Vagina (tissue), 2 donors: ENCODE measurements around the gene ATP11B.

ENCODE experiments used
- CTCF ChIP-seq, 3 experiments: fragments of 450-650 bp in 2 of 3; fragments of 200-600 bp in 1 of 3; sonication (generic) in 1 of 3; IDR thresholded peaks; one replicate each; pipeline ENCODE4 v1.5.1; 2017 to 2019; ENCODE audit warnings: antibody characterized with exemption in 3 of 3, mild to moderate bottlenecking in 2 of 3, moderate library complexity in 2 of 3
- POLR2A ChIP-seq, 2 donors: fragments of 450-650 bp; IDR thresholded peaks; one replicate each; pipeline ENCODE4 v1.6.1; 2017; ENCODE audit warnings: antibody characterized with exemption in 2 of 2, mild to moderate bottlenecking in 2 of 2, moderate library complexity in 2 of 2
- POLR2AphosphoS5 ChIP-seq, 2 donors: sonication (generic); formaldehyde crosslinking; IDR thresholded peaks; one replicate each; pipeline ENCODE4 v1.9.0; 2017; ENCODE audit warnings: antibody characterized with exemption in 2 of 2, mild to moderate bottlenecking in 2 of 2, low read depth in 1 of 2; ENCODE audit not compliant: insufficient read depth in 1 of 2

- TF ChIP-seq POLR2AphosphoS5 (IDR thresholded peaks at IDR 0.05; ENCODE audit: insufficient read depth in 1 of 2, low read depth in 1 of 2) (no peak), CTCF (IDR thresholded peaks at IDR 0.05) (no peak), POLR2A (IDR thresholded peaks at IDR 0.05) (no peak)
Observed at GRCh38 chr3:182812123-182812522, 18.8 kb downstream of the ATP11B start.
